Esophagus squamous epithelium (tissue), 5 donors: ENCODE results near the gene SPSB1. TPM values are rescaled to one million over a fixed set of nuclear protein-coding genes. Genes with fewer than 3 reads are reported as not detected.
A peak's percentile ranks its signal among the peaks of the same experiment; 100 is the strongest.

Experiments
- DNase-seq: peaks from one replicate; lab custom pipeline; 2025; lab: John Stamatoyannopoulos, UW
- H3K27ac ChIP-seq, 4 donors: fragments of 200-600 bp; sonication (generic); one replicate each; pipeline ENCODE4 v1.5.1; 2016 to 2019; ENCODE audit warnings: mild to moderate bottlenecking in 1 of 4
- H3K27me3 ChIP-seq, 4 donors: fragments of 200-600 bp; sonication (generic); 1 replicate in 3 of 4; 2 replicates in 1 of 4; pipeline versions ENCODE4 v1.5.1 to v1.6.0; 2017 to 2021; ENCODE audit warnings: antibody characterized with exemption in 1 of 4
- H3K36me3 ChIP-seq, 3 donors: fragments of 200-600 bp; sonication (generic); one replicate each; pipeline ENCODE4 v1.5.1; 2016 to 2019
- H3K4me1 ChIP-seq, 3 donors: fragments of 200-600 bp; sonication (generic); one replicate each; pipeline ENCODE4 v1.5.1; 2017 to 2019
- H3K4me3 ChIP-seq, 4 donors: fragments of 200-600 bp; sonication (generic); 1 replicate in 3 of 4; 2 replicates in 1 of 4; pipeline ENCODE4 v1.5.1; 2016 to 2019; ENCODE audit warnings: mild to moderate bottlenecking in 2 of 4, moderate library complexity in 1 of 4
- H3K9me3 ChIP-seq, 3 donors: fragments of 200-600 bp; sonication (generic); one replicate each; pipeline ENCODE4 v1.5.1; 2016 to 2019
- POLR2A ChIP-seq, 4 donors: fragments of 450-650 bp; IDR thresholded peaks; one replicate each; pipeline ENCODE4 v1.6.1; 2017; ENCODE audit warnings: antibody characterized with exemption in 4 of 4, mild to moderate bottlenecking in 4 of 4, moderate library complexity in 3 of 4
- WGBS, 2 donors: methylation state at CpG; one replicate each; pipeline ENCODE4 v1.1.5; 2018; 5-methylcytosine and 5-hydroxymethylcytosine counted together
- intact Hi-C: fragments of 100-400 bp; cut with DNase I; formaldehyde crosslinking; loops from one replicate; pipeline ENCODE4 v1.15.0; 2022
- total RNA-seq, 4 donors: library from RNA; depleted of rRNA; stranded (reverse); fragments of >200 nt; gene quantifications; one replicate each; pipeline ENCODE4 v1.1.0, GENCODE V29; 2016
- TF ChIP-seq, protein P1 (sequence below), 6 experiments: fragments of 450-650 bp in 4 of 6; fragments of 200-600 bp in 2 of 6; sonication (generic) in 2 of 6; IDR thresholded peaks; one replicate each; pipeline ENCODE4 v1.5.1; 2016 to 2019; ENCODE audit warnings: antibody characterized with exemption in 6 of 6, mild to moderate bottlenecking in 4 of 6, moderate library complexity in 4 of 6
- donor health status: DM: yes; HTN: yes; CAD: no.

Gene SPSB1
- total RNA-seq, 4 donors from 2014 or later: 15.2 to 35.5 (median 25.2) TPM

GRCh38 chr1:9315411-9316079 lies 22.9 kb downstream of the SPSB1 start:
- 16 to 19% methylated on average over 16 to 17 of the region's 20 CpGs for WGBS, 2 donors

GRCh38 chr1:9316080-9316444 lies 23.4 kb downstream of the SPSB1 start:
- no peak for DNase-seq
- Histone ChIP-seq H3K27me3 (no peaks in the 10 kb centered on the region), H3K4me1 (peaks cover 68 to 100% (median 93%) of the 10 kb centered on the region in 3 donors), H3K36me3 (peaks cover 0 to 21% (median 0%) of the 10 kb centered on the region in 3 donors), H3K27ac (peak overlapping the region; percentile 65 to 83 (median 80)), H3K4me3 (peak overlapping the region in 1 of 4 donors; percentile 35), H3K9me3 (no peaks in the 10 kb centered on the region)
- intact Hi-C loops: no loop called here
- no peak for TF ChIP-seq POLR2A (IDR thresholded peaks at IDR 0.05)
- TF ChIP-seq, protein P1, sequence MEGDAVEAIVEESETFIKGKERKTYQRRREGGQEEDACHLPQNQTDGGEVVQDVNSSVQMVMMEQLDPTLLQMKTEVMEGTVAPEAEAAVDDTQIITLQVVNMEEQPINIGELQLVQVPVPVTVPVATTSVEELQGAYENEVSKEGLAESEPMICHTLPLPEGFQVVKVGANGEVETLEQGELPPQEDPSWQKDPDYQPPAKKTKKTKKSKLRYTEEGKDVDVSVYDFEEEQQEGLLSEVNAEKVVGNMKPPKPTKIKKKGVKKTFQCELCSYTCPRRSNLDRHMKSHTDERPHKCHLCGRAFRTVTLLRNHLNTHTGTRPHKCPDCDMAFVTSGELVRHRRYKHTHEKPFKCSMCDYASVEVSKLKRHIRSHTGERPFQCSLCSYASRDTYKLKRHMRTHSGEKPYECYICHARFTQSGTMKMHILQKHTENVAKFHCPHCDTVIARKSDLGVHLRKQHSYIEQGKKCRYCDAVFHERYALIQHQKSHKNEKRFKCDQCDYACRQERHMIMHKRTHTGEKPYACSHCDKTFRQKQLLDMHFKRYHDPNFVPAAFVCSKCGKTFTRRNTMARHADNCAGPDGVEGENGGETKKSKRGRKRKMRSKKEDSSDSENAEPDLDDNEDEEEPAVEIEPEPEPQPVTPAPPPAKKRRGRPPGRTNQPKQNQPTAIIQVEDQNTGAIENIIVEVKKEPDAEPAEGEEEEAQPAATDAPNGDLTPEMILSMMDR (IDR thresholded peaks at IDR 0.05): no peak
- WGBS, 2 donors: 24 to 42% methylated on average over 2 of the region's 7 CpGs

More at GRCh38 chr1:9315411-9316079, 22.9 kb downstream of the SPSB1 start:
- H3K36me3 ChIP-seq: peaks cover 0 to 21% (median 0%) of the 10 kb centered on the region in 3 donors
- intact Hi-C loops: no loop called here
- DNase-seq: no peak
- peak overlapping the region; percentile 65 to 83 (median 80) for H3K27ac ChIP-seq
- H3K9me3 ChIP-seq: no peaks in the 10 kb centered on the region
- H3K27me3 ChIP-seq: no peaks in the 10 kb centered on the region
- TF ChIP-seq, protein P1 (IDR thresholded peaks at IDR 0.05): no peak
- TF ChIP-seq POLR2A (IDR thresholded peaks at IDR 0.05): no peak
- H3K4me3 ChIP-seq: peak overlapping the region in 1 of 4 donors; percentile 35
- H3K4me1 ChIP-seq: peaks cover 68 to 100% (median 88%) of the 10 kb centered on the region in 3 donors

- Histone ChIP-seq H3K4me3 (no peak overlapping the region), H3K27me3 (no peaks in the 10 kb centered on the region), H3K27ac (peak overlapping the region; percentile 65 to 83 (median 80)), H3K4me1 (peaks cover 68 to 100% (median 94%) of the 10 kb centered on the region in 3 donors), H3K36me3 (peaks cover 0 to 21% (median 0%) of the 10 kb centered on the region in 3 donors), H3K9me3 (no peaks in the 10 kb centered on the region)
- no CpG with 5 or more reads among the region's 24 CpGs for WGBS, 2 donors
- intact Hi-C loops: no loop called here
- no peak for DNase-seq
- TF ChIP-seq, protein P1 (IDR thresholded peaks at IDR 0.05): no peak
- TF ChIP-seq POLR2A (IDR thresholded peaks at IDR 0.05): no peak
Observed at GRCh38 chr1:9316512-9316911, 23.8 kb downstream of the SPSB1 start.

- Histone ChIP-seq H3K9me3 (no peaks in the 10 kb centered on the region), H3K36me3 (peaks cover 0 to 21% (median 0%) of the 10 kb centered on the region in 3 donors), H3K4me1 (peaks cover 68 to 100% (median 94%) of the 10 kb centered on the region in 3 donors), H3K27ac (peak overlapping the region; percentile 65 to 83 (median 80)), H3K4me3 (no peak overlapping the region), H3K27me3 (no peaks in the 10 kb centered on the region)
- TF ChIP-seq, protein P1 (IDR thresholded peaks at IDR 0.05): no peak
- no peak for TF ChIP-seq POLR2A (IDR thresholded peaks at IDR 0.05)
- DNase-seq: no peak
- intact Hi-C loops: no loop called here
- 82 to 87% methylated on average over 6 of the region's 7 CpGs for WGBS, 2 donors
Observed at GRCh38 chr1:9317072-9317471, 24.4 kb downstream of the SPSB1 start.
